Mammary epithelial cell (primary cell): ENCODE results near the gene GPR132.

Experiments used
- CTCF ChIP-seq, 2 donors: IDR thresholded peaks in 1 of 2; conservative IDR thresholded peaks in 1 of 2; 2 replicates each; pipeline ENCODE4 v1.5.1; 2011 to 2012; ENCODE audit warnings: inconsistent platforms in 2 of 2, low read length in 2 of 2, mild to moderate bottlenecking in 2 of 2, control low read depth in 1 of 2, low read depth in 1 of 2; ENCODE audit not compliant: insufficient read depth in 1 of 2; ENCODE audit errors: extremely low read depth in 1 of 2
- EZH2 ChIP-seq: IDR thresholded peaks from 2 replicates; pipeline ENCODE4 v1.6.1; 2012; ENCODE audit warnings: low read length, inconsistent platforms, borderline replicate concordance

GRCh38 chr14:105087308-105087962 lies 22.2 kb upstream of the GPR132 start:
- TF ChIP-seq CTCF (conservative IDR thresholded peaks at IDR 0.05 in 1 of 2, IDR thresholded peaks at IDR 0.05 in 1 of 2; ENCODE audit: extremely low read depth in 1 of 2, insufficient read depth in 1 of 2, low read depth in 1 of 2, low read length in 2 of 2) (no peak), EZH2 (no peak)
